HL-60 (cell line): ENCODE measurements around the gene AKAP10.

Experiments used
- POLR2AphosphoS5 ChIP-seq: IDR thresholded peaks from 2 replicates; pipeline ENCODE4 v1.6.1; 2012; ENCODE audit warnings: low read depth
- TF ChIP-seq, protein P1 (sequence below): IDR thresholded peaks from one replicate; pipeline ENCODE4 v1.5.1; 2011; ENCODE audit warnings: low read length, control low read depth, inconsistent platforms; ENCODE audit not compliant: insufficient read depth
- TF ChIP-seq, protein P2 (sequence below): IDR thresholded peaks from 2 replicates; pipeline ENCODE4 v1.6.1; 2012; ENCODE audit warnings: low read depth; ENCODE audit not compliant: insufficient replicate concordance

DNA sequence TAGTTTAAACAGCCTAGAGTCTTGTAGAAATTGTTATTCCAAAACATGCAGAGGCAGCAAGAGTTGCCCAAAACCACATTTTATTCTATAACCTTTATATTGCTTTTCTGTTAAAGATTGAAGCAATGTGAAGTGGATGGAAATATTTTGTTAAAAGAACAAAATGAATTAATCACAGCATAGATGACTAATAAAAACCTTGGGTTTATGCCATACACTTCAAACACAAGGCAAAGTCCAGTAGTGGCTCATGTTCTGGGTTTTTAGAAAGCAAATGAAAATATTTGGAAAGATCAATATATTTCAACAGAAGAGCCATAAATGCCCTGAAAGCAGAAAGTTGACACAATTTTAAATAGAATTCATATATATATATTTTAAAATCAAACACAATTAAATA is 73.2 kb downstream of the AKAP10 start:
- TF ChIP-seq, protein P1, sequence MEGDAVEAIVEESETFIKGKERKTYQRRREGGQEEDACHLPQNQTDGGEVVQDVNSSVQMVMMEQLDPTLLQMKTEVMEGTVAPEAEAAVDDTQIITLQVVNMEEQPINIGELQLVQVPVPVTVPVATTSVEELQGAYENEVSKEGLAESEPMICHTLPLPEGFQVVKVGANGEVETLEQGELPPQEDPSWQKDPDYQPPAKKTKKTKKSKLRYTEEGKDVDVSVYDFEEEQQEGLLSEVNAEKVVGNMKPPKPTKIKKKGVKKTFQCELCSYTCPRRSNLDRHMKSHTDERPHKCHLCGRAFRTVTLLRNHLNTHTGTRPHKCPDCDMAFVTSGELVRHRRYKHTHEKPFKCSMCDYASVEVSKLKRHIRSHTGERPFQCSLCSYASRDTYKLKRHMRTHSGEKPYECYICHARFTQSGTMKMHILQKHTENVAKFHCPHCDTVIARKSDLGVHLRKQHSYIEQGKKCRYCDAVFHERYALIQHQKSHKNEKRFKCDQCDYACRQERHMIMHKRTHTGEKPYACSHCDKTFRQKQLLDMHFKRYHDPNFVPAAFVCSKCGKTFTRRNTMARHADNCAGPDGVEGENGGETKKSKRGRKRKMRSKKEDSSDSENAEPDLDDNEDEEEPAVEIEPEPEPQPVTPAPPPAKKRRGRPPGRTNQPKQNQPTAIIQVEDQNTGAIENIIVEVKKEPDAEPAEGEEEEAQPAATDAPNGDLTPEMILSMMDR, result no peak
- TF ChIP-seq POLR2AphosphoS5, result no peak
- TF ChIP-seq, protein P2, sequence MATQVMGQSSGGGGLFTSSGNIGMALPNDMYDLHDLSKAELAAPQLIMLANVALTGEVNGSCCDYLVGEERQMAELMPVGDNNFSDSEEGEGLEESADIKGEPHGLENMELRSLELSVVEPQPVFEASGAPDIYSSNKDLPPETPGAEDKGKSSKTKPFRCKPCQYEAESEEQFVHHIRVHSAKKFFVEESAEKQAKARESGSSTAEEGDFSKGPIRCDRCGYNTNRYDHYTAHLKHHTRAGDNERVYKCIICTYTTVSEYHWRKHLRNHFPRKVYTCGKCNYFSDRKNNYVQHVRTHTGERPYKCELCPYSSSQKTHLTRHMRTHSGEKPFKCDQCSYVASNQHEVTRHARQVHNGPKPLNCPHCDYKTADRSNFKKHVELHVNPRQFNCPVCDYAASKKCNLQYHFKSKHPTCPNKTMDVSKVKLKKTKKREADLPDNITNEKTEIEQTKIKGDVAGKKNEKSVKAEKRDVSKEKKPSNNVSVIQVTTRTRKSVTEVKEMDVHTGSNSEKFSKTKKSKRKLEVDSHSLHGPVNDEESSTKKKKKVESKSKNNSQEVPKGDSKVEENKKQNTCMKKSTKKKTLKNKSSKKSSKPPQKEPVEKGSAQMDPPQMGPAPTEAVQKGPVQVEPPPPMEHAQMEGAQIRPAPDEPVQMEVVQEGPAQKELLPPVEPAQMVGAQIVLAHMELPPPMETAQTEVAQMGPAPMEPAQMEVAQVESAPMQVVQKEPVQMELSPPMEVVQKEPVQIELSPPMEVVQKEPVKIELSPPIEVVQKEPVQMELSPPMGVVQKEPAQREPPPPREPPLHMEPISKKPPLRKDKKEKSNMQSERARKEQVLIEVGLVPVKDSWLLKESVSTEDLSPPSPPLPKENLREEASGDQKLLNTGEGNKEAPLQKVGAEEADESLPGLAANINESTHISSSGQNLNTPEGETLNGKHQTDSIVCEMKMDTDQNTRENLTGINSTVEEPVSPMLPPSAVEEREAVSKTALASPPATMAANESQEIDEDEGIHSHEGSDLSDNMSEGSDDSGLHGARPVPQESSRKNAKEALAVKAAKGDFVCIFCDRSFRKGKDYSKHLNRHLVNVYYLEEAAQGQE, result no peak
